Thymus (tissue), 11 donors: ENCODE measurements around the gene SETD5. TPM values are rescaled to one million over a fixed set of nuclear protein-coding genes. Genes with fewer than 3 reads are reported as not detected.

Experiments used
- DNase-seq, 9 donors: peaks; one replicate each; pipeline ENCODE4 v3.0.0-alpha.2; 2013; ENCODE audit warnings: low spot score in 9 of 9, low read depth in 6 of 9, missing footprints in 1 of 9
- H3K27ac ChIP-seq, 2 donors: one replicate each; pipeline ENCODE4 v1.5.1; 2013; ENCODE audit warnings: control low read depth in 1 of 2, low read depth in 1 of 2, low read length in 1 of 2, mild to moderate bottlenecking in 1 of 2, moderate library complexity in 1 of 2
- H3K27me3 ChIP-seq, 2 donors: one replicate each; pipeline ENCODE4 v1.5.1; 2013; ENCODE audit warnings: low read length in 1 of 2; ENCODE audit not compliant: control insufficient read depth in 2 of 2, insufficient read depth in 1 of 2
- H3K36me3 ChIP-seq, 2 donors: one replicate each; pipeline ENCODE4 v1.5.1; 2013; ENCODE audit warnings: low read length in 1 of 2, mild to moderate bottlenecking in 1 of 2, moderate library complexity in 1 of 2; ENCODE audit not compliant: control insufficient read depth in 2 of 2, insufficient read depth in 2 of 2
- H3K4me1 ChIP-seq, 2 donors: one replicate each; pipeline ENCODE4 v1.5.1; 2013; ENCODE audit warnings: low read length in 2 of 2; ENCODE audit not compliant: control insufficient read depth in 2 of 2, insufficient read depth in 2 of 2
- H3K4me3 ChIP-seq, 2 donors: one replicate each; pipeline ENCODE4 v1.5.1; 2013; ENCODE audit warnings: low read length in 2 of 2, control low read depth in 1 of 2, mild to moderate bottlenecking in 1 of 2
- H3K9me3 ChIP-seq, 2 donors: one replicate each; pipeline ENCODE4 v1.5.1; 2013; ENCODE audit warnings: low read length in 1 of 2, mild to moderate bottlenecking in 1 of 2; ENCODE audit not compliant: control insufficient read depth in 2 of 2, insufficient read depth in 1 of 2
- WGBS: extraction: QIAGEN DNeasy Blood & Tissue Kit; methylation state at CpG from one replicate; pipeline ENCODE4 v1.1.7; 2013; 5-methylcytosine and 5-hydroxymethylcytosine counted together
- polyA plus RNA-seq: library from polyadenylated mRNA; stranded (reverse); fragments of 200-250 nt; gene quantifications from one replicate; pipeline ENCODE4 v1.2.3, GENCODE V29; 2013
- total RNA-seq: library from RNA; stranded (reverse); fragments of 120-200 nt; gene quantifications from one replicate; pipeline ENCODE4 v1.2.4, GENCODE V29; 2013
- donor health status: healthy.

The SETD5 gene
- total and polyA plus RNA-seq, 2 donors = 20.9 to 25.3 TPM

DNA sequence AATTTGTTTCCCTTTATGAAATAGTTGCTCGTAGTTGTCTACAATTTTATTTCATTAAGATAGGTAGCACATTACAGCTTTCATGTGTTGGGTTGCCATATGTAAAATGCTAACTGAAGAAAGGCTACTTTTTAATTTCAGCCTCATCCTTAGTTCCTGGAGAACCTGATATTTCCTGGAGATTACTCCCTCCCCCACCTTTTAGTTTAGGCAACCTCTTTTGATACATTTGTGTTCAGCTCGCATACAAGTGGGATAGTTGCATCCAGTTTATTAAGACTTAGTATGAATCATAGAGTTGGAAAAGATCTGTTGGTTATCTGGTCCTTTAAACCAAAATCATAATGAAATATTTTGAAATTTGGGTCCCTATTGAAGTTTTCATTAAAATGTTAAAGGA lies 6.0 kb downstream of the SETD5 start:
- H3K36me3 ChIP-seq = no peaks in the 10 kb centered on the region
- H3K4me1 ChIP-seq = peaks cover 11% of the 10 kb centered on the region in 2 donors
- no peaks in the 10 kb centered on the region for H3K9me3 ChIP-seq
- no peaks in the 10 kb centered on the region for H3K27me3 ChIP-seq
- WGBS = 92% methylated on average over 2 of the region's 2 CpGs
- H3K27ac ChIP-seq = no peak overlapping the region
- no peak overlapping the region for H3K4me3 ChIP-seq
- no peak for DNase-seq

- peaks cover 5 to 9% of the 10 kb centered on the region in 2 donors for H3K4me1 ChIP-seq
- no peaks in the 10 kb centered on the region for H3K9me3 ChIP-seq
- H3K36me3 ChIP-seq = peaks cover 0 to 3% of the 10 kb centered on the region in 2 donors
- 74% methylated on average over 1 of the region's 1 CpG for WGBS
- DNase-seq = no peak
- H3K27me3 ChIP-seq = no peaks in the 10 kb centered on the region
- H3K27ac ChIP-seq = no peak overlapping the region
- no peak overlapping the region for H3K4me3 ChIP-seq
Observed at GRCh38 chr3:9404680-9405079, 7.3 kb downstream of the SETD5 start.

DNA sequence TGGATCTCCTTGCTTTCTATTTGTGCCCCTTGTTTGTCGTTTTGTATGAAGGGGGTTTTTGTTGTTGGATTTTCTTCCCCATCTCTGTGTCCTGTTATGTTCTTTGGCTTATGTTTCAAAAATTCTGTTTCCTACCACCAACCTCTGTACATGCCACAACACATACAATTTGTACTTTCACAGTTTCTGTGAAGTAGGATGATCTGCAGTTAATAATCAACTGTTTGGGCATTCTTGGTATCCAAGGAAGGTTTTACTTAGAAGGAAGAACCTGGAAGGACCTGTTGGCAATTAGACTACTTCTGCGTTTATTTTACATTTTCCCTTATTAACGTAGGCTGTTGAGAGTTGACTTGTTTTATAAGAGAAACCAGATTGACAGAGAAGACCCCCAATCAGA lies 8.3 kb downstream of the SETD5 start:
- Histone ChIP-seq H3K36me3 (peaks cover 0 to 4% of the 10 kb centered on the region in 2 donors), H3K9me3 (no peaks in the 10 kb centered on the region), H3K27ac (no peak overlapping the region), H3K4me3 (no peak overlapping the region), H3K4me1 (peaks cover 5 to 6% of the 10 kb centered on the region in 2 donors), H3K27me3 (no peaks in the 10 kb centered on the region)
- WGBS = 89% methylated on average over 3 of the region's 3 CpGs
- no peak for DNase-seq

DNA sequence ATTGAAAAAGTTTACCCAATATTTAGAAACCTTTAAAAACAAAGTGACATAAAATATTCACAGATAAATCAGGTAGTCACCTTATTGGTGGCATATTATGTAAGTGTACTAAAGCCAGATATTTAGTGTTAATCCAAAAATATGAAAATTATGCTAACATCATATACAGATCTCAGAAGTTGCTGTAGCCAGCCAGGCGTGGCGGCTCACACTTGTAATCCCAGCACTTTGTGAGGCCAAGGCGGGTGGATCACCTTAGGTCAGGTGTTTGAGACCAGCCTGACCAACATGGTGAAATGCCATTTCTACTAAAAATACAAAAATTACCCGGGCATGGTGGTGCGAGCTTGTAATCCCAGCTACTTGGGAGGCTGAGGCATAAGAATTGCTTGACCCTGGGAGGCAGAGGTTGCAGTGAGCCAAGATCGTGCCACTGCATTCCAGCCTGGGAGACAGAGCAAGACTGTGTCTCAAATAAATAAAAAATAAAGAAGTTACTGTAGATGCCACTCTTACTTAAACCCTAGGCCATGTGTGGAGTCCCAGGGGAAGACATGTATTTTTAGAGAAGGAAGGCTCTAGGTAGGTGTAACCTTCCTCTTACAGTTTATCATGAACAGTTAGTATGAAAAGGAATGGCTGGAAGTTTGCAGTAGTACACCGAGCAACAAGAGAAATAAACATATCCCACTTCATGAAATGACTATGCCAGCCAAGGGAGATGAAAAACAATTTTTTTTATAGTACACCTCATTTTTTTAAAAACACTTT lies 9.6 kb downstream of the SETD5 start:
- Histone ChIP-seq H3K27me3 (no peaks in the 10 kb centered on the region), H3K27ac (no peak overlapping the region), H3K4me3 (no peak overlapping the region), H3K4me1 (peaks cover 5 to 6% of the 10 kb centered on the region in 2 donors), H3K36me3 (peaks cover 0 to 4% of the 10 kb centered on the region in 2 donors), H3K9me3 (no peaks in the 10 kb centered on the region)
- 97% methylated on average over 7 of the region's 7 CpGs for WGBS
- no peak for DNase-seq

DNA sequence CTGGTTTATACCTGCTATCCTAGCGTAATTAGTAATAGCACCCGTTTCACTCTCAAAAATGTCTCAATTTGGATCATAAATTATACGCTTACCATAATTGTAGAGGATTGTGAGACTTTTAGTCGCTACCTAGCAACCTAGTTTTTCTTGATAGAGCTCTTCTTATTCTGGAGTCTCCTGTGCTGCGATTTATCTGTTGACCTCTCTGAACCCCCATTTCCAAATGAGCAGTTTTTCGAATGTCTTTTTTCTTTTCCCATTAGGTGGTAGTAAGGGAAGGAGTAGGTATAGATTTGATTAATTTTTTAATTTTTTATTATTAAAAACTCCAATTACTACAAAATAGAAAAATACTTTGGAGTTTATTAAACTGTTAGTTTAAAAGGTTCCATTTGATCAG lies 10.6 kb downstream of the SETD5 start:
- Histone ChIP-seq H3K27ac (no peak overlapping the region), H3K9me3 (no peaks in the 10 kb centered on the region), H3K4me1 (peaks cover 2 to 5% of the 10 kb centered on the region in 2 donors), H3K4me3 (no peak overlapping the region), H3K36me3 (peaks cover 0 to 4% of the 10 kb centered on the region in 2 donors), H3K27me3 (no peaks in the 10 kb centered on the region)
- WGBS = 97% methylated on average over 6 of the region's 6 CpGs
- no peak for DNase-seq

GRCh38 chr3:9408546-9408945 lies 11.1 kb downstream of the SETD5 start:
- no peaks in the 10 kb centered on the region for H3K9me3 ChIP-seq
- H3K27ac ChIP-seq = no peak overlapping the region
- no peaks in the 10 kb centered on the region for H3K27me3 ChIP-seq
- 100% methylated on average over 1 of the region's 1 CpG for WGBS
- no peak for DNase-seq
- H3K4me3 ChIP-seq = no peak overlapping the region
- peaks cover 0 to 4% of the 10 kb centered on the region in 2 donors for H3K36me3 ChIP-seq
- peaks cover 2 to 5% of the 10 kb centered on the region in 2 donors for H3K4me1 ChIP-seq

DNA sequence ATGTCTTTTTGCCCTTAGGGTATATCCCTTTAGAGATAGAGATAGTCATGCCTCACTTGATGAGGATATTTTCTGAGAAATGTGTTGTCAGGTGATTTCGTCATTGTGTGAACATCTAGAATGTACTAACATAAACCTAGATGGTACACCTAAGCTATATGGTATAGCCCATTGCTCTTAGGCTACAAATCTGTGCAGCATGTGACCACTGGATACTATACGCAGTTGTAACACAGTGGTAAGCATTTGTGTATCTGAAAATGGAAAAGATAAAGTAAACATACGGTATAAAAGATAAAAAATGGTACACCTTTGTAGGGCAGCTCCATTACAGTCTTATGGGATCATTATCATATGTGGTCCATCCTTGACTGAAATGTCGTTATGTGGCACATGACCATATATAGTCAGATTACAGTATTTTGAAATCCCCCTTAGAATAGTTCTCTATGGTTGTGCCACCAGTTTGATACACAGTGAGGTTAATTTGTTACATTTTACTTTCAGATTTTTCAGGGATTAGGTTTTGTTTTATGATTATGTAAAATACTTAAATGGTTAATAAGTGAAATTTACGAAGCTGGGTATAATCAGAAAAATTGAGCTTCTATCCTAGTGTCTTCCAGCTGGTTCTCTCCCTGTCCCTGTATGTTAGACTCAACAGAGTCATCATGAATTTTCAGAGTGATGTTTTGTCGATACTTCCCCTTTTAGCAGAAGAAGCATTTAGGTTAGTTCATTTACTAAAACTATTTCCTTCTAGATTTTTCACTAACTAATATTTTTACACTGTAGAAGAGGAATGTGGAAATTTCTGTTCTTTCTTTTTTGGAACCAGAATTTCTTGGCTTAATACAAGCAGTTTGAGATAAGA lies 12.8 kb downstream of the SETD5 start:
- Histone ChIP-seq H3K4me3 (no peak overlapping the region), H3K27ac (no peak overlapping the region), H3K27me3 (no peaks in the 10 kb centered on the region), H3K4me1 (peaks cover 2 to 3% of the 10 kb centered on the region in 2 donors), H3K36me3 (peaks cover 0 to 4% of the 10 kb centered on the region in 2 donors), H3K9me3 (no peaks in the 10 kb centered on the region)
- DNase-seq = no peak
- WGBS = 82% methylated on average over 6 of the region's 6 CpGs

GRCh38 chr3:9411302-9411701 lies 13.9 kb downstream of the SETD5 start:
- no peak overlapping the region for H3K27ac ChIP-seq

GRCh38 chr3:9412293-9412692 lies 14.9 kb downstream of the SETD5 start:
- no peak for DNase-seq
- H3K9me3 ChIP-seq = no peaks in the 10 kb centered on the region
- peaks cover 0 to 3% of the 10 kb centered on the region in 2 donors for H3K4me1 ChIP-seq
- H3K27ac ChIP-seq = no peak overlapping the region
- no peak overlapping the region for H3K4me3 ChIP-seq
- H3K36me3 ChIP-seq = peaks cover 4 to 8% of the 10 kb centered on the region in 2 donors
- H3K27me3 ChIP-seq = no peaks in the 10 kb centered on the region
- 96% methylated on average over 1 of the region's 1 CpG for WGBS

More at GRCh38 chr3:9411302-9411701, 13.9 kb downstream of the SETD5 start:
- WGBS = 99% methylated on average over 1 of the region's 1 CpG
- H3K4me1 ChIP-seq = peaks cover 2 to 3% of the 10 kb centered on the region in 2 donors
- peaks cover 4 to 8% of the 10 kb centered on the region in 2 donors for H3K36me3 ChIP-seq
- no peaks in the 10 kb centered on the region for H3K27me3 ChIP-seq
- H3K4me3 ChIP-seq = no peak overlapping the region
- no peak for DNase-seq
- no peaks in the 10 kb centered on the region for H3K9me3 ChIP-seq
